Posterior vena cava (tissue), 2 donors: ENCODE data around the gene PARVA. TPM values are rescaled to one million over a fixed set of nuclear protein-coding genes. Genes with fewer than 3 reads are reported as not detected.

Source experiments
- DNase-seq: peaks from one replicate; pipeline ENCODE4 v3.0.0-alpha.2; 2020; ENCODE audit warnings: low spot score
- intact Hi-C, 2 donors: fragments of 100-400 bp; cut with DNase I; formaldehyde crosslinking; loops; one replicate each; pipeline versions ENCODE4 v1.14.1 to v1.14.2; 2022 to 2023
- total RNA-seq, 2 donors: library from RNA; stranded (reverse); fragmentation: NEBNext Ultra II Directional; extraction: Animal tissue kit (Norgen Biotek cat#: 25700); gene quantifications; one replicate each; pipeline ENCODE4 v1.2.1, GENCODE V29; 2021
- donor health status: DM: yes; HTN: yes; CAD: no.
- donor health status: DM: yes; HTN: yes; CAD: no.

PARVA gene
- total RNA-seq, 2 donors from 2014 or later: 151 to 172 TPM

DNA sequence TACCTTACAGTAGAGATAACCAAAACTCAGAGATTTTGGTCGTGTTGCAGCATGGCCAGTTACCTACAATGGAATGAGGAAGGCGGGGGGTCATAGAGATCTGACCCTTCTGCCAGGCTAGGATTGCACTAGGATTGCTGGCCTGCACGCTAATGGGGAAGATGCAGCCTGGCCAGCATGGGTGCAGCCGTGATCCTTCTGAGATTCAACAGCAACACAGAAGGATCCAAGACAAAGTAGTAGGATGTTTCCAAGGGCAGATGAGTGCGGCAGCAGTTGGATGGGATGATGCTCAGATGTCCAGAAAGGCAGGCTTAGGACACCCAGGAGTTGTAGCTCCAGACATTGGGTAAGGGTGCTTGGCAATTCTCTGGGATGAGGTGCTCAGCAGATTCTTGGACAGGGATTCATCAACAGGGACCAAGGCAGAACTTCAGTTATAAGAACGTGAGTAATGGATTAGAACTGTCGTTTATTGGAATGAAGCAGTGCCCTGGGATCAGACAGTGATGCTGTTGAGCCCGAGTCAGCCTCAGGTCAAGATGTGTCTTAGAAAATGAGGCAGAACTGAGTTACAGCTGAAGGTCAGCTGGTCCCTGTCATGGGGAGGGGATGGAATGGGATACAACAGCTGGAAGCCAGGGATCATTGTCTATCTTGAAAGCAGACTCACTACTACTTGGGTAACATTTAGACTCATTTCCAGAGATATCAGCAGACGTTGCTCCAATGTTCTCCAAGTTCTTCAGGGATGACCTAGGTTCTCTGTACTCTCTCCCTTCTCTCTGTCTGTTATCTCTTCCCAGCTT, 71.0 kb downstream of the PARVA start:
- no peak for DNase-seq
- intact Hi-C loops: no loop called here

DNA sequence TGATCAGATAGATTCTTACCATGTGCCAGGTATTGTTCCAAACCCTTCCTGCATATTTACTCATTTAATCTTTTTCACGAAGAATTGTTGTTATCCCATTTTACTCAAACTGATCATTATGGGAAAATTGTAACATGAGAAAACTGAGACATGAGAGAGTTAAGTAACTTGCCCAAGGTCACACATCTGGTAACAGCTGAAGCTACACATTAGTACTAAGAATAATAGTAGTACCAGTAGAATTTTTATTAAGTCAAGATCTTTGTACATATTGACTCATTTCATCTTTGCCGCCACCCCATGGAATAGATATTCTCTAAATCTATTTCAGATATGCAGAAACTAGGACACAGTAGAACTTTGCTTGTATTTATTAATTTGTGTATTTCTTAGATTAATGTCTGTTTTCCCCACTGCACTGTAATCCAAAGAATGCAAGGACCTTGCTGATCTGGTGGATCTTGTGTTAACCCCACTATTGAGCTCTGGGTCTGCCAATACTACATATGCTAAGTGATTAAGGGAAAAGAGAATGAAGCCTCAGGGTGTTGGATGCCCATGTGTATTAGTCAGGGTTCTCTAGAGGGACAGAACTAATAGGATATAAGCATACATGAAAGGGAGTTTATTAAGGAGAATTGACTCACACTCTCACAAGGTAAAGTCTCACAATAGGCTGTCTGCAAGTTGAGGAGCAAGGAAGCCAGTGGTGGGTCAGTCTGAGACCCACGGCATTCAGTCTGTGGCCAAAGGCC, 72.8 kb downstream of the PARVA start:
- intact Hi-C loops: no loop called here
- DNase-seq: no peak

DNA sequence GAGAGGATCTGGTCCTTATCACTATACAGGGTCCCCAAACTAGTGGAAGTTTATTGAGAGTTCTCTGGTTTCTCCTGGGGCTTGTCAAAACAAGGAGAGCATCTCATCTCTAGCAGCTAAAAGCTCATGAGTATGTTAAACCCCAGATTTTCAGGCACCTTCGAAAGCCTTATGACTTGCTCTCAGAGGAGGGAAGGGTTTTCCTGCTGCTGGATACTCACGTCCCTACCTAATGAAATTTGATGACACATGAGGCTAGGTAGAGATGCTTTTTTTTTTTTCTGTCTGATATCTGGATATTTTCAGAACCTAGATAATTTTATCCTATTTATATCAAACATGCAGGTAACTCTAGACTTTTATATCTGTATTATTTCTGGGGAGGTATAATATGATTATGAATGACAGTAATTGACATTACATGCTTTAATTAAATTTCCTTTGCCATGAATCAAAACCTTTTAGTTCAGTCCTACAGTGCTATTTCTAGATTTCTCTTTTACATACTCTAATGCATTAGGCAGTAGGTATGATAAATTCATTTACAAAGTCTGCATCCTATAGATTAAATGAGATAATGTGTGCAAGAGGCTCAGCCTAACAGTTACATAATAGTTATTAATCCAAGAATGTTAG, 73.9 kb downstream of the PARVA start:
- no peak for DNase-seq
- intact Hi-C loops: no loop called here

DNA sequence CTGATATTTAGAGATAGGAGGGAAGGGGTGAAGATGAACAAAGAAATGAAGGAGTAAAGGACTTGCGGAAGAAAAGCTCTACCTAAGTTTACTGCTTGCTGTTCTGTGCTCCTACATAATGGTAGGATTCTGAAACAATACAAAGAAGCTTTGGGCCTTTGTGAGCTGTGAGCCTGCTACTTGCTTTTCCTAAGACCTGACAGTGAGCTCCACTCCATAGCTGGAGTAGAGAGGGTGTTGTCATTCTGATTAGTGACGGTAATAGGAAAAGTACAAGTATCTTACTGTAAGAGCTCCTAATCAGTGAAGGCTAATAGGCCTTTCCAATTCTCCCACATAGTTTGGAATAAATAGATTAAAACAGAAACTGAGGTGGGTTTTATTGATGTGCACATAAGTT, 75.9 kb downstream of the PARVA start:
- no peak for DNase-seq
- intact Hi-C loops: no loop called here

DNA sequence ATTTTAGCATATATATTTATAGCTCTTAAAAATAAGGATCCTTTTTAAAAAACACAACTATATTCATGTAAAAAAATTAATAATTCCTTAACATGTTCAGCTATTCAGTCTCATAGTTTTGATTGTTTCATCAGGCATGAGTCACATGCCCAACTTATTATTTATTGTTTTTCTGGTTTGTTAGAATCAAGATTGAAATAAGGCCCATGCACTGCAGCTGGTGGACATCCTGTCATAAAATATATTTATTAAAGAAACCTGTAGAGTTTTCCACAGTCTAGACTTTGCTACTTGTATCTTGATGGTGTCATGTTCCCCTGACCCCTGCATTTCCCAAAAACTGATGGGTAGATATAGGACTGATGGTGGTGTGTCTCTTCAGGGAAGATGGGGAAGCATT, 77.4 kb downstream of the PARVA start:
- intact Hi-C loops: loop anchor here in 1 of 2 donors (5.0 kb wide), 1 partner anchor 42 kb away; no protein-coding TSS in a partner anchor

DNA sequence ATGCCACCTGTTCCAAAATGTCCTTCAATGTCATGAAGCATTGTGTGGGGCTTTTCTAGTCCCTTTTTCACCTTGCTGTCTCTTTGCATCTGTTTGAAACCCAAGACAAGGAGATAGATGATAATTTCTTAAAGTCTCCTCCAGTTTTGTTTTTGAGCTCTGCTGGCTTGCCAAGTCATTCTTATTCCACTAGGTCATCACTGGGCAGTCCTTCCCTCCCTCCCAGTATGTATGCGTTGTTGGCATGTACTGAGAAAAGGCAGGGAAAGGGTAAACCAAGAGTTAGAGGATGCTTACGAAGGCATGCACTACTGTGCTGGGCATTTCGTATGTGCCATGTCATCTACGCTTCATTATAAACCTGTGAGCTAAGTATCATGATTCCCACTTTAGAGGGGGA, 78.6 kb downstream of the PARVA start:
- intact Hi-C loops: loop anchor here (1.0 to 5.0 kb wide), 2 partner anchors 31 to 44 kb away; no protein-coding TSS in a partner anchor
- DNase-seq: no peak

More for the DNA sequence above, 77.4 kb downstream of the PARVA start:
- no peak for DNase-seq

DNA sequence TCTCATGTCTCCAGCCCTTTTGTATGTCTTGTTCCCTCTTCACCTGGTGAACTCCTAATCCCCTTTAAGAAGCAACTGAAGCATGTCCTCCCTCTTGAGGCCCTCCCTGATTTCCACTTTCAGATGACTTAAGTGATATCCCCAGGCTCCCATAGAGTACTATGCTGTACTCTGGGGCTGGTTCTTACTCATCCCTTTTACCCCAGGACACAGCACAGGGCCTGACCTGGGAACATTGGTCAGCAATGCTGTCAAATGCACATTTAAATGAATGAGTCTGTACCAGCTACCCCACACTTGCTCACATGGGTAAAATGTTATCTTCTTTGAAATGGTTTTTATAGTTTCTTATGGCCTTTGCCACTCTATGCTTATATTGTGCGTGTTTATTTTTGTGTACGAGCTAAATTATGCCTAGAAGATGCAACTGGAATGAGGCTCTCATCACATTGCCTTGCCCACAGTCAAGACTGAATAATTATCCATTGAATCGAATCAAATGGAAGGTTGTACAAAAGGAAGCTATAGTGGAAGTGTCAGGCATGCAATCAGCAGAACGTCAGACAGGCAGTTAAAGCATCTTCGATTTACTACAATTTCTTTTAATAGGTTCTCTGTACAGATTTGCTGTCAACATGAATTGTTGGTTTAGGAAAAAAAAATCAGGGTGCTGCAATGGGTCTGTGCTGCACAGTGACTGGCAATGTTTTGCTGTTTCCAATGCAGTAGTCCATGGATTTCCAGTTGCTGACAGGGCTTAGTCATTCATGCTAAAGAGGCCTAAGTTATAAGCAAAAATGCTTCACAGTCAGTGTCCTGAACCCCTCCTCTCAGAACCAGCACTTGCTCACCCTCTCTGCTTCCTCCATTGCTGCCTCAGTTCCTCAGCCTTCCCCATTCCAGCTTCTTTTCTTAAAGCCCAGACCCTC, 79.5 kb downstream of the PARVA start:
- no peak for DNase-seq
- intact Hi-C loops: loop anchor here (1.0 to 5.0 kb wide), 2 partner anchors 30 to 45 kb away; no protein-coding TSS in a partner anchor

DNA sequence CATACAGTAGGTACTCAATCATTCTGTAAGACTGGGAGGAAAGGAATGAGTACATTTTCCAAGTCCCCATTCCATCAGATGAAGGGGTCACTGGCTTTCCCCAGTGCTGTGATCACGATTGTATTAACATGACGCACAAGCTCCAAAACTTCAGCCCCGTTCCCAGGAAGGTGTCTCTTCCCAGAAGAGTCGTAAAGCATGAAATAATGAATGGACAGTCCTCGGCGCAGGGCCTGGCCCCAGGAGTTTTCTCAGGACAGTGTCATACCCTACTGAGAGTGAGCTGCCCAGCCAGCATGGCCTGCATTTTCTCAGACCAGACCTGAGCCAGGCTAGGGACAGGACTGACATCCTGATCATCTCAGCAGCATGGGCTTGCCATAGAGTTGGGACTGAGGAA, 80.7 kb downstream of the PARVA start:
- no peak for DNase-seq
- intact Hi-C loops: loop anchor here in 1 of 2 donors (5.0 kb wide), 1 partner anchor 46 kb away; no protein-coding TSS in a partner anchor

DNA sequence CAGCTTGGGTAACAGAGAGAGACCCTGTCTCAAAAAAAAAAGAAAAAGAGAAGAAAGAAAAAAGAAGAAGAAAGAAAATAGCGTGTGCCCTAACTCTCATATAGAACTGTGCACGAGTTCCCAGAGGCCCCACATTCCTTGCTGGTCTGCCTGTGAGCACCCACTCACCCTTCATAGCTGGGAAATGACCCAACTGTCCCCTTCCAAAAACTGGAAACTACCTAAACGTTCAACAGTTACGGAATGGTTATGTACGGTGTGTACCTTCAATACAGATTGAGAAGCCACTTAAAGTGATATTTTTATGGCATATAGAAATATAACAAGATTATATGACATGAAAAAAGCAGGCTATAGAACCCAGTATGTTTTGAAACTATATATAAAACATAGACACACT, 82.0 kb downstream of the PARVA start:
- no peak for DNase-seq
- intact Hi-C loops: loop anchor here in 1 of 2 donors (5.0 kb wide), 1 partner anchor 47 kb away; no protein-coding TSS in a partner anchor

DNA sequence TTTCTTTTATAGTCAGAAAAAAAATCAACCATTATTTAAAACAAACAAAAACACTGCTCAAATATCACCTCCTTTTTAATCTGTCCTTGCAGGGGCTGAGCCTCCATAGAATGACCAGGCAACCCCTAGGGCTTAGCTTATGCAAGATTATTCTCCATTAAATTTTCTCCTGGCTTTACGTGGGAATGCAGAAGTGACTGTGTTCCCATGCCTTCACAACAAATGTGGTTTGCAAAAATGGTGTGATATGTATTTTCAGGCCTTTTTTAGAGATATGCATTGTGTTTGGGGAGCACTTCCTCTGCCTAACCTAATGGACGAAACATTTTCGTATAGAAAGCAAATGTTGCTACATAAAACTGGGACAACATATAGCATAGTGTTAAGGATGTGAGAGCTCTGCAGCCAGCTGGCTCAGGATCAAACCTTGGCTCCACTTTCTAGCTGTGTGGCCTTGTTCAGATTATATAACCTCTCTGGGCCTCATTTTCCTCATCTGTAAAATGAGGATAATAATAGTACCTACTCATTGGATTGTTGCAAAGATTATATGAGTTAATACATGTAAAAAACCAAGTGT, 82.6 kb downstream of the PARVA start:
- intact Hi-C loops: loop anchor here in 1 of 2 donors (5.0 kb wide), 1 partner anchor 48 kb away; no protein-coding TSS in a partner anchor
- DNase-seq: no peak

DNA sequence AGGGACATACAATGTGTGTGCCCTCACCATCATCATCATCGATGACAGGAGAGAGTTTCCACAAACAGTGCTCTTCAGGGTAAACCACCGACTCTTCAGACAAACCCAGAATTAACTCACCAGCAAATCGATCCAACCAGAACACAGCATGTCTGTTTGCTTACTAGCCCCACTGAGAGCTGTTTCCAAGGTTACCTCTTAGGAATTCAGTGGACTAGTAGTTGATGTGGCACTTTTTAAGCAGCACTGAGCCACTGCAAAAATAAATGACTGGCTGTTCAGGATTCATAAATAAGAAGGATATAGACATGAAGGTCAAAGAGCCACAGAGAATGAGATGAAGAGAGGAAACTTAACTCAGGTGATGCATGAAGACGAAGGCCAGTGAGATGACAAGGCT, 83.1 kb downstream of the PARVA start:
- DNase-seq: no peak
- intact Hi-C loops: no loop called here

DNA sequence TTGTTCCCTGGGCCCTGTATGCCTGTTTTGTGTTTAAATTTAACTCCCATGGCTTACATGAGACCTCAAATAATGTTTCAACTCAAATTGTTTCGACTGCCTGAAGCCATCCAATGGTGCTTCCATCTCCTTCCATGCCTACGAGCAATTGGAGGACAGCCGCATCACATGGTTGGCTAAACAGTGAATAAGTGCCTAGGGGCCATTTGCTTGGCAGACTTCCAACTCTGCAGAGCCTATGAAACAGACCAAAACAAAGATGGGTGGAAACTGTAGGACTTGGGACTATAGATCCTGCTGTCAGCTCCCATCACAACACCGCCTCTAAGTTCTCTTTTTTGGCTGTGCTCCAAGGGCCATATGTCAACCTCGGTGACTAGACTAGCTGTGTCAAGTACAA, 84.1 kb downstream of the PARVA start:
- no peak for DNase-seq
- intact Hi-C loops: no loop called here

DNA sequence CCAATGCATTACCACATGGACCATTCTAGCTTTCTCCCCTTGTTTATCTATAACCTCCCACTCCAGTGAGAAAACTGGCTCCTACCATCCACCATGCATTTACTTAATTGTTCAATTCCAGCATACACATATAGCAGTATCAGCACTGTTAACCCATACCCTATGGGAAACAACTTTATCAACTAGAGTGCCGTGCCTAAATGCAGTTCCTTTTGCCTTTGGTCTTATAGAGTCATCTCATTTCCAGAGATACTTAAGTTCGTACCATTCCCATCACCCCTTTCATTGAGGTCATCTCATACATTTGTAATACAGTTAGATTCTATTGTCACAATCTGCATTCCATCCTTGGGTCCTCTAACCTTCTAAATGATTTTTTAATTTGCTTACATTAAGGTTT, 86.9 kb downstream of the PARVA start:
- DNase-seq: no peak
- intact Hi-C loops: no loop called here

DNA sequence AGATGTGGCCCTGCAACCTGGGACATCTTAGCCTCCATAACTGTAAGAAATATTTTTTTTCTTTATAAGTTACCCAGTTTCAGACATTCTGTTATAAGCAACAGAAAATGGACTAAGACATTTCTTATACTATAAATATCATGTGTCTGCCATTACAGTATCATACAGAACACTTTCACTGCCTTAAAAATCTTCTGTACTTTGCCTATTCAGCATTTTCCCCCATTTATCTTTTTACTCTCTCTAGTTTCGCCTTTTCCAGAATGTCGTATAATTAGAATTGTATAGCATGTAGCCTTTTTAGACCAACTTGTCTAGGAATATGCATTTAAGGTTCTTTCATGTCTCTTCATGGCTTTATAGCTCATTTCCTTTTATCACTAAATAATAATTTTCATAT, 88.0 kb downstream of the PARVA start:
- intact Hi-C loops: no loop called here
- no peak for DNase-seq

DNA sequence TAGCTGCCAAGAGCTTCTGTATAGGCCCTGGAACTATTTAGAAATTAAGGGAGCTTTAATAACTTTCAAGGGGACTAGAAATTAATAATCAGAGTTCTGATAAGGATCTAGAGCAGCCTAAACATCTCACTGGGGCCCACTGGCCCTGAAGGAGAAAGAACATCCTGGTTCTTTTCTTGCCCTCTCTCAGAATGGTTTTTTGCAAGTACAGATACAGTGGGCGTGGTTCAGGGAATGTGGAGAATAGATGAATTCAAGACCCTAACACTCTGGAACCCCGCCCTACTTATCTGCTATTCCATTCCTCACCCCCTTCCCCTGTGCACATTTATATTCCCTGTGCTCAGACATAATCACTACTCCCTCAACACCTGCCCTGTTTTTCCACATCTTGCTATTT, 90.2 kb downstream of the PARVA start:
- intact Hi-C loops: no loop called here
- no peak for DNase-seq

DNA sequence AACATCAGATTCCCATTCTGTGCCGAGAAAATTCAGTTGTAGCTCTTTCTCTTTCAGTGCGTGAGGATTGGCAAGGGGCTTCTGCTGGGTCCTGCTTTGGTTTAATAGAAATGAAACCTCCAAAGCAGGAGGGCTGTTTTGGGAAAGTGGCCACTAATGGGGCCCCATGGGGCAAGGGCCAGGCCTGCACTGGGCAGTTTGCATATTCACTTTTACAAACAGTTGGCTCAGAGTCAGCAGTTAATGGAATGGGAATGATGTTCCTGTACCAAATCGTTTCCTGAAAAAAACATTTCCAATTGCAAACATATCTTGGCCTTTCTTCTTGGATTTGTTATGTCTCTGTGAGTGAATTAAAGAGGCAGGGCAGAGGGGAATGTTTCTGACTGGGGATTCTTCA, 92.1 kb downstream of the PARVA start:
- DNase-seq: no peak
- intact Hi-C loops: no loop called here

DNA sequence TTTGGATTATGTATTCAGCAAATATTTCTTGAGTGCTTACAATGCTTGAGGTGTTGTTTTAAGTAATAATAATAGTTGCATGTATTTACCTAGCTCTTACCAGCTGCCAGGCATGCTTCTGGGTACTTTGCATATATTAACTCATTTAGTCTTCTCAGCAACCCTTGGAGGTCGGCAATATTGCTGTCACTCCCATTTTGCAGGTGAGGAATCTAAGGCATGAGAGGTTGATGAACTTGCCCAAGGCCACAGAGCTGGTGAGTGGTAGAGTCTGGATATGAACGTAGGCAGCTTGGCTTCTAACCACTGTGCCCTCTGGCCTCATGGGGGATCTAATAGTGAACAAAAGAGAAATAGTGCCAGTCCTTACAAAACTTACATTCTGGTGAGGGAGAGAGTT, 92.9 kb downstream of the PARVA start:
- intact Hi-C loops: no loop called here
- no peak for DNase-seq

DNA sequence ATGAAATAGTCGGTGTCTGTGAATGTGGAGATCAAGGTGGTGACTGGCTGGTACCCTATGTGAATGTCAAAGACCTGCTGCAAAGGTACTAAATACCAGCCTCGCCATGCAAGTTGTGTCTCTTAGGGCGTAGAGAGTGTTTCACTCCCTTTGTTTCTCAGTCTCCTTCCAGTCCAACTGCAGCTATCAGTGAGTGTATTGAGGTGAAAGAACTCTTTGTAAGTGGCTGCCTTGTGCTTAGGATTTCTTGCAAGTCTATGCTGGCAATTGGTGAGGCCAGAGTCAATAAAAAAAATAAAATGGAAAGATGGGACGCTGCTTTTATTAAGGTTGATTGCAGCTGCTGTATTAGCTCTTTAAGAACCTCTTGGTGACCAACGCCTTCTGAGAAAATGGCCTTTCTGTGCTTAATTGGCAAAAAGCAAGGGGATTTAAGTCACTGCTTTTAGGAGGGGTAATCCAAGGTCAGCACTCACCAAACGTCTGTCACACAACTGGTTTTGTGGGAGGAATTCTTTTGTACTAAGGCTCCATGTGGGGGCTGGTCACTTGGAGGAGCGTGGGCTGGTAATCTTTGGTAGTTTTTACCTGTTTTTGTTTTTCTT, 95.1 kb downstream of the PARVA start:
- intact Hi-C loops: no loop called here
- DNase-seq: no peak
